Measurements from ENCODE around the gene RPTOR.
"Not testable (repeated sequence)": the region's sequence is repeated elsewhere in the genome, so short reads cannot be mapped to it uniquely, and the experiment has no call there.

The RPTOR gene

GRCh38 chr17:80695979-80696378, 151.3 kb downstream of the RPTOR start:
- no peak for TF ChIP-seq CTCF (IDR thresholded peaks at IDR 0.05; ENCODE audit: low read depth, low read length)
- H3K4me3 ChIP-seq (ENCODE audit: low read depth, low read length) = no peak overlapping the region

DNA sequence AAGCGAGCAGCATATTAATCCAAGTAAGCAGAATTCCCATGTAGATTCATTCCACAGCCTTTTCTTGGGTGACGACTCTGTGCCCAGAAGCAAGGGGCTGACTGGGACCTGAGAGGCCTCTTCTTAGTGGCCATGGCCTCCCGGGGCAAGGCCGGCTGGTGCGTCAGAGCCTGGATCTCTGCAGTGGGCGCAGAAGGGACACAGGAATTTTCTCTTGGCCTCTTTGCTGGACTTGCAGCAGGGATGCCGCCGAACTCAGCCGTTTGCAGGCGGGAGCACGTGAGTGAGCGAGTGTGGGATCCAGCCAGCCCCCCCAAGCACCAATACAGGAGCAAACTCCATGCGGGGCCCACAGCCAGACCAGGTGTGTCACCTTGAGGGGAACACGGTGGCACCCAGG, 151.8 kb downstream of the RPTOR start:
- TF ChIP-seq CTCF (IDR thresholded peaks at IDR 0.05; ENCODE audit: low read depth, low read length) = no peak
- no peak overlapping the region for H3K4me3 ChIP-seq (ENCODE audit: low read depth, low read length)

GRCh38 chr17:80696964-80697363, 152.3 kb downstream of the RPTOR start:
- no peak for TF ChIP-seq CTCF (IDR thresholded peaks at IDR 0.05; ENCODE audit: low read depth, low read length)
- H3K4me3 ChIP-seq (ENCODE audit: low read depth, low read length) = no peak overlapping the region

- no peak for TF ChIP-seq CTCF (IDR thresholded peaks at IDR 0.05; ENCODE audit: low read depth, low read length)
- no peak overlapping the region for H3K4me3 ChIP-seq (ENCODE audit: low read depth, low read length)
Observed at GRCh38 chr17:80698297-80698696, 153.7 kb downstream of the RPTOR start.

GRCh38 chr17:80699205-80699604, 154.6 kb downstream of the RPTOR start:
- H3K4me3 ChIP-seq (ENCODE audit: low read depth, low read length) = not testable (repeated sequence)

- H3K4me3 ChIP-seq (ENCODE audit: low read depth, low read length) = no peak overlapping the region
- no peak for TF ChIP-seq CTCF (IDR thresholded peaks at IDR 0.05; ENCODE audit: low read depth, low read length)
Observed at GRCh38 chr17:80701730-80702129, 157.1 kb downstream of the RPTOR start.

DNA sequence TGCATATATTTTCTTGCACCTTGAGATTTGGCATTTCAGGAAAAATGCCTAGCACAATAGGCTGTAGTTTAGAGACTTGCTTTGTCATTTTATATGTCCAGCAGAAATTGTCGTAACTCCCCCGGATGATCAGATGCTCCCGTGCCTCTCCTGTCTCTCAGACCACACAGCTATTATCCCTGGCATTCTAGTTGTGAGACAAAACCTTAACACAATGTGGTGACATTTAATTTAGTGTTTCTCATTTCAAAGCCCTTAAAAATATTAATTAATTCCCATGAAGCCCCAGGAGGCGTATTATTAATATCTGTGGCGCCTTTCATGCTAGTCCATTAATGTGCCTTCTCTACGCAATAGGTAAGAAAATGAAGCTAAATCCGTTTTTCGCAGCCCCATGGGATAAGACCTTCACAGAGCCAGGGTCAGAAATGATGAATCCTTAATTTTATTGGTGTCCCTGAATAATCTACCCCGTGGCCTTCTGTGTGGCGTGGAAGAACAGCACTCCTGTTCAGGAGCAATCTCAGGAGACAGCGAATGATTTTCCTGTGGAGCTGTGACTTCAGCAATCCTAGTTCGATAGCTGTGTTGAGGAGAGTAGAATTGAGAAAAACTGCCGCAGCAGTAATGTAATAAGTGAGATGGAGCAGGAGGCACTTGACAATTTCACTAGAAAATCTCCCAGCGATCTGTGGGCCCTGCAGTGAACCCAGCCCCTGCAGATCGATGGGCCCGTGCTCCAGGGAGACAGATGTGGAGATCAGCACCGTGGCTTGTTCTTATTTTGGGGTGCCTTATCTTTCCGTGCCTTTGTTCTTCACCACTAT, 157.9 kb downstream of the RPTOR start:
- no peak overlapping the region for H3K4me3 ChIP-seq (ENCODE audit: low read depth, low read length)
- no peak for TF ChIP-seq CTCF (IDR thresholded peaks at IDR 0.05; ENCODE audit: low read depth, low read length)

DNA sequence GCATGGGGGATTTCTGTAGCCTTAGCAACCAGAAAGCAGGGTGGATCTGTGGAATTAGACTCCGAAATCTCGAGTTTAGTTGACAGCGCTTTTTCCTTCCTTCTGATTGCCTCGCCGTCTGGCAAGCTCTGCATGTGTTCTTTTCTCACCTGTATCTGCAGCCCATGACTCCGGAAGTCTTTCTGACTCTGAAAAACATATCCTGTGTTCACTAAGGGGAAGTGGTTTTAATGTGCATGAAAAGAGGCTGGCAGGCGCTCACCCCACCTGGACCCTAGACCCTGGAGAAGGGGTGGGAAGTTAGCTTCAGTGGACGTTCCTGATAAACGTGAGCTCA, 158.5 kb downstream of the RPTOR start:
- TF ChIP-seq CTCF (IDR thresholded peaks at IDR 0.05; ENCODE audit: low read depth, low read length) = no peak
- no peak overlapping the region for H3K4me3 ChIP-seq (ENCODE audit: low read depth, low read length)
